ENCODE results near the gene ALDH3A2. TPM values are rescaled to one million over a fixed set of nuclear protein-coding genes. Genes with fewer than 3 reads are reported as not detected.

ALDH3A2 gene
- total RNA-seq, 2 experiments from 2014 or later = 29.7 to 41.1 TPM

GRCh38 chr17:19705771-19706770 lies 57.5 kb downstream of the ALDH3A2 start:
- H4K20me1 ChIP-seq (ENCODE audit: insufficient read depth, low read length) = no peaks in the 10 kb centered on the region
- no peaks in the 10 kb centered on the region for H3K9me2 ChIP-seq (ENCODE audit: insufficient read depth, low read length)
- intact Hi-C loops (cut with micrococcal nuclease; ENCODE audit: unreplicated experiment) = no loop called here
- no peak overlapping the region for H2AFZ ChIP-seq (ENCODE audit: low read length)
- DNase-seq (ENCODE audit: low spot score) = no peak
- no peaks in the 10 kb centered on the region for H3K9me3 ChIP-seq (ENCODE audit: low read length)
- TF ChIP-seq, protein P1, sequence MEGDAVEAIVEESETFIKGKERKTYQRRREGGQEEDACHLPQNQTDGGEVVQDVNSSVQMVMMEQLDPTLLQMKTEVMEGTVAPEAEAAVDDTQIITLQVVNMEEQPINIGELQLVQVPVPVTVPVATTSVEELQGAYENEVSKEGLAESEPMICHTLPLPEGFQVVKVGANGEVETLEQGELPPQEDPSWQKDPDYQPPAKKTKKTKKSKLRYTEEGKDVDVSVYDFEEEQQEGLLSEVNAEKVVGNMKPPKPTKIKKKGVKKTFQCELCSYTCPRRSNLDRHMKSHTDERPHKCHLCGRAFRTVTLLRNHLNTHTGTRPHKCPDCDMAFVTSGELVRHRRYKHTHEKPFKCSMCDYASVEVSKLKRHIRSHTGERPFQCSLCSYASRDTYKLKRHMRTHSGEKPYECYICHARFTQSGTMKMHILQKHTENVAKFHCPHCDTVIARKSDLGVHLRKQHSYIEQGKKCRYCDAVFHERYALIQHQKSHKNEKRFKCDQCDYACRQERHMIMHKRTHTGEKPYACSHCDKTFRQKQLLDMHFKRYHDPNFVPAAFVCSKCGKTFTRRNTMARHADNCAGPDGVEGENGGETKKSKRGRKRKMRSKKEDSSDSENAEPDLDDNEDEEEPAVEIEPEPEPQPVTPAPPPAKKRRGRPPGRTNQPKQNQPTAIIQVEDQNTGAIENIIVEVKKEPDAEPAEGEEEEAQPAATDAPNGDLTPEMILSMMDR (conservative IDR thresholded peaks at IDR 0.05; ENCODE audit: low read length) = no peak
- TF ChIP-seq EZH2phosphoT487 (IDR thresholded peaks at IDR 0.05; ENCODE audit: borderline replicate concordance, low read depth, low read length) = no peak
- no peaks in the 10 kb centered on the region for H3K36me3 ChIP-seq (ENCODE audit: insufficient read depth, low read length)
- CTCF ChIA-PET (ENCODE audit: unreplicated experiment) = no interaction called here
- no peak overlapping the region for H3K4me3 ChIP-seq (ENCODE audit: low read depth, low read length, poor library complexity, severe bottlenecking)
- H3K4me1 ChIP-seq (ENCODE audit: insufficient read depth, low read length, poor library complexity, severe bottlenecking) = no peaks in the 10 kb centered on the region
- H3K79me2 ChIP-seq (ENCODE audit: insufficient read depth, low read depth, low read length) = no peaks in the 10 kb centered on the region
- H3K27ac ChIP-seq (ENCODE audit: low read depth, low read length, poor library complexity, severe bottlenecking) = no peak overlapping the region
- no peak overlapping the region for H3K4me2 ChIP-seq (ENCODE audit: low read length)
- no TSS peak for BruUV-seq (replicated peaks)
- POLR2A ChIA-PET = no interaction called here

DNA sequence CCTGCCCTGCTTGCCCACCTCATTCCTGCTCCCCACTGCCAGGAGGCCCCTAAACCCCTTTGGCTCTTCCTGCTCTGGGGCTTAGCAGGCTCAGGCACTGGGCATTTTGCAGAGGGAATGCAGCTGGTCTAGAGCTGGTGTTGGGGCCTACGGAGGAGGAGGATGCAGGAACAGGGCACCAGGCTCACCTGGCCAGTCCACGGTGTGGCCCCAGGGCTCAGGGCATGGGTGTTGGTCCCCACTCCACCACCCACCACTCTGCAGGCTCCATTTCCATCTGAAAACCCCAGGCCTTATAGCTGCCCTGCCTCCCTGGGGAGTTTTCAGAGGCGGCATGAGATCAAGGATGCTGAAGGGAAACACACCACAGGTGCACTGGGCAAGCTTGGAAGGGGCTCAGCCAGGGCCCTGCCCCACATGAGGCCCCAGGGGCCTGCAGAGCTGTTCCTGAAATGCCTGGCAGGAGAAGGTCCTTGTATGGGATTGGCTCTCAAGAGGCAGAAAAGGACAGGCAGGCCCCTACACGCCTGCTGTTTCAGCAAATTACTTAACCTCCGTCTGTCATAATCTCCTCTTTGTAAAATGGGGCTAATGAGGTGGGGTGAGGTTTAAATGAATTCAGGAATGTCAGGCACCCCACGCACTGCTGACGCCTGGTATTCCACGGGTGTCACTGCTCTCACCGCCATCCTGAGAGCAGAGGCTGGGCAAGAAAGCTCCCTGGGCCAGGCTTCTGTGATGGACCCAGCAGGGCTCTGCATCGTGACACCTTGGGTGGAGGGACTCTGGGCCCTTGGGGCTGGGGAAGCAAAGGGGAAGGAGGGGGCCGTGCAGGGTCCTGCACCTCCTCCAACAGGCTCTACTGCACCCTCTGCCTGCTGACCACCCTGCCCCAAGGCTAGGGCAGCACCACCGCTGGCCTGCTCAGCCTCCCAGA lies 58.5 kb downstream of the ALDH3A2 start:
- no TSS peak for BruUV-seq (replicated peaks)
- TF ChIP-seq, protein P1 (conservative IDR thresholded peaks at IDR 0.05; ENCODE audit: low read length) = no peak
- no peak for TF ChIP-seq EZH2phosphoT487 (IDR thresholded peaks at IDR 0.05; ENCODE audit: borderline replicate concordance, low read depth, low read length)
- Histone ChIP-seq H3K4me3 (ENCODE audit: low read depth, low read length, poor library complexity, severe bottlenecking) (no peak overlapping the region), H2AFZ (ENCODE audit: low read length) (no peak overlapping the region), H4K20me1 (ENCODE audit: insufficient read depth, low read length) (no peaks in the 10 kb centered on the region), H3K9me2 (ENCODE audit: insufficient read depth, low read length) (no peaks in the 10 kb centered on the region), H3K4me2 (ENCODE audit: low read length) (no peak overlapping the region), H3K79me2 (ENCODE audit: insufficient read depth, low read depth, low read length) (no peaks in the 10 kb centered on the region), H3K9me3 (ENCODE audit: low read length) (no peaks in the 10 kb centered on the region), H3K27ac (ENCODE audit: low read depth, low read length, poor library complexity, severe bottlenecking) (no peak overlapping the region), H3K36me3 (ENCODE audit: insufficient read depth, low read length) (no peaks in the 10 kb centered on the region), H3K4me1 (ENCODE audit: insufficient read depth, low read length, poor library complexity, severe bottlenecking) (no peaks in the 10 kb centered on the region)
- CTCF ChIA-PET (ENCODE audit: unreplicated experiment) = no interaction called here
- no peak for DNase-seq (ENCODE audit: low spot score)
- intact Hi-C loops (cut with micrococcal nuclease; ENCODE audit: unreplicated experiment) = no loop called here
- POLR2A ChIA-PET = no interaction called here
